Astrocyte (in vitro differentiated cells and primary cell): ENCODE data around the gene RAN.

Experiments used
- CTCF ChIP-seq: IDR thresholded peaks from 2 replicates; pipeline ENCODE4 v1.5.1; 2011; ENCODE audit warnings: low read depth, mild to moderate bottlenecking, inconsistent platforms, low read length, moderate library complexity; ENCODE audit not compliant: insufficient read depth
- EZH2 ChIP-seq: IDR thresholded peaks from 2 replicates; pipeline ENCODE4 v1.6.1; 2012; ENCODE audit warnings: mild to moderate bottlenecking, low read length, inconsistent platforms; ENCODE audit not compliant: insufficient read depth

GRCh38 chr12:130838284-130838950 lies 33.4 kb upstream of the RAN start:
- no peak for TF ChIP-seq EZH2
- TF ChIP-seq CTCF, result no peak
